ENCODE data around the gene STEAP4.
"Not testable (repeated sequence)": the region's sequence is repeated elsewhere in the genome, so short reads cannot be mapped to it uniquely, and the experiment has no call there.

Gene STEAP4

DNA sequence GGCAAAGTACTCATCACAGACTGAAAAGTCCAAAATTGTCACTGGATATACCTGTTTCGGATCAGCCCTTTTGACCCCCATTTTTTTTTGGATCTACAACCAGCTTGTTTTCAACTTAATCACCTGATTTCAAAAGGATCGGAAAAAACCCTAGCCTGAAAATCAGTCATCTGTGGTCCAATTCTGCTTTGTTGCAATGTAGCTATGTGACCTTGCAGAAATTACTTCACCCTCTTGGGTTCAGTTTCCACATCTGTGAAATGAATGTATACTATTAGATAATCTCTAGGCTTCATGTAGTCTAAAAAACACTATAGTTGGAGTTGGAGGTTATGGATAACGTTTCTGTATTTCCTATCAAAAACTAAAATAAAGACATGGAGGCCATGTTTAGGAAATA lies 37.1 kb downstream of the STEAP4 start:
- H3K4me3 ChIP-seq (ENCODE audit: control insufficient read depth, low read depth, low read length), result no peak overlapping the region
- TF ChIP-seq, protein P1, sequence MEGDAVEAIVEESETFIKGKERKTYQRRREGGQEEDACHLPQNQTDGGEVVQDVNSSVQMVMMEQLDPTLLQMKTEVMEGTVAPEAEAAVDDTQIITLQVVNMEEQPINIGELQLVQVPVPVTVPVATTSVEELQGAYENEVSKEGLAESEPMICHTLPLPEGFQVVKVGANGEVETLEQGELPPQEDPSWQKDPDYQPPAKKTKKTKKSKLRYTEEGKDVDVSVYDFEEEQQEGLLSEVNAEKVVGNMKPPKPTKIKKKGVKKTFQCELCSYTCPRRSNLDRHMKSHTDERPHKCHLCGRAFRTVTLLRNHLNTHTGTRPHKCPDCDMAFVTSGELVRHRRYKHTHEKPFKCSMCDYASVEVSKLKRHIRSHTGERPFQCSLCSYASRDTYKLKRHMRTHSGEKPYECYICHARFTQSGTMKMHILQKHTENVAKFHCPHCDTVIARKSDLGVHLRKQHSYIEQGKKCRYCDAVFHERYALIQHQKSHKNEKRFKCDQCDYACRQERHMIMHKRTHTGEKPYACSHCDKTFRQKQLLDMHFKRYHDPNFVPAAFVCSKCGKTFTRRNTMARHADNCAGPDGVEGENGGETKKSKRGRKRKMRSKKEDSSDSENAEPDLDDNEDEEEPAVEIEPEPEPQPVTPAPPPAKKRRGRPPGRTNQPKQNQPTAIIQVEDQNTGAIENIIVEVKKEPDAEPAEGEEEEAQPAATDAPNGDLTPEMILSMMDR (IDR thresholded peaks at IDR 0.05; ENCODE audit: control insufficient read depth, insufficient read depth, low read depth, low read length, missing control alignments), result no peak
- DNase-seq (ENCODE audit: low read depth), result no peak

GRCh38 chr7:88268858-88269257 lies 37.8 kb downstream of the STEAP4 start:
- TF ChIP-seq, protein P1 (IDR thresholded peaks at IDR 0.05; ENCODE audit: control insufficient read depth, insufficient read depth, low read depth, low read length, missing control alignments), result no peak
- DNase-seq (ENCODE audit: low read depth), result no peak
- H3K4me3 ChIP-seq (ENCODE audit: control insufficient read depth, low read depth, low read length), result no peak overlapping the region

DNA sequence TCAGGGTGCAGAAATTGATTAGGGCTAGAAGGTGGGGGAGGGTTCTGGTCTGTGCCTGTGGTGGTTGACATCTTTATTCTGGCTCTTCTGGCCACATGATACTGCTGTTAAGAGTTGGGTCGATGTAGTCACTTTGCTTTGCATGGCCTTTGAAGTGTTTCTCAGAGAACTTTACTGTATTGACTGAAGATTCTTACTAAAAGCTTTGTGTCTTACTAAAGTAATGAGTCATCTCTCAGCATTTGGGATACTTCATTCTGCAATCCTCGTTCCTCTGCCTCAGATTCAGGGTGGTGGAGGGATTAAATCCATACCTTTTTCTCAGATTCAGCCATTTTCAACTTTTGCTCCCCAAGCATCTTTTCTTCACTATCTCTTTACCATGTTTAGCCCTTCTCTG lies 38.6 kb downstream of the STEAP4 start:
- H3K4me3 ChIP-seq (ENCODE audit: control insufficient read depth, low read depth, low read length), result no peak overlapping the region
- DNase-seq (ENCODE audit: low read depth), result no peak
- TF ChIP-seq, protein P1 (IDR thresholded peaks at IDR 0.05; ENCODE audit: control insufficient read depth, insufficient read depth, low read depth, low read length, missing control alignments), result no peak

GRCh38 chr7:88267421-88267820 lies 39.3 kb downstream of the STEAP4 start:
- TF ChIP-seq, protein P1 (IDR thresholded peaks at IDR 0.05; ENCODE audit: control insufficient read depth, insufficient read depth, low read depth, low read length, missing control alignments), result no peak
- DNase-seq (ENCODE audit: low read depth), result no peak
- H3K4me3 ChIP-seq (ENCODE audit: control insufficient read depth, low read depth, low read length), result no peak overlapping the region

DNA sequence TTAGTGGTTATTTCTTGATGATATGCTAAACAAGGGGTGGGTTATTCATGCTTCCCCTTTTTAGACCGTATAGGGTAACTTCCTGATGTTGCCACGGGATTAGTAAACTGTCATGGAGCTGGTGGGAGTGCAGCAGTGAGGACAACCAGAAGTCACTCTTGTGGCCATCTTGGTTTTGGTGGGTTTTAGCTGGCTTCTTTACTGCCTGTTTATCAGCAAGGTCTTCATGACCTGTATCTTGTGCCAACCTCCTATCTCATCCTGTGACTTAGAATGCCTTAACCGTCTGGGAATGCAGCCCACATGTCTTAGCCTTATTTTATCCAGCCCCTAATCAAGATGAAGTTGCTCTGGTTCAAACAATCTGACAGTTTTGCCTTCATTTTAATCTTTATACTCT lies 41.7 kb downstream of the STEAP4 start:
- DNase-seq (ENCODE audit: low read depth); H3K4me3 ChIP-seq (ENCODE audit: control insufficient read depth, low read depth, low read length): not testable (repeated sequence)

- TF ChIP-seq, protein P1 (IDR thresholded peaks at IDR 0.05; ENCODE audit: control insufficient read depth, insufficient read depth, low read depth, low read length, missing control alignments), result no peak
- no peak for DNase-seq (ENCODE audit: low read depth)
- H3K4me3 ChIP-seq (ENCODE audit: control insufficient read depth, low read depth, low read length), result no peak overlapping the region
These were observed 44.1 kb downstream of the STEAP4 start for GRCh38 chr7:88262562-88262961.

GRCh38 chr7:88260719-88261118 lies 46.0 kb downstream of the STEAP4 start:
- TF ChIP-seq, protein P1 (IDR thresholded peaks at IDR 0.05; ENCODE audit: control insufficient read depth, insufficient read depth, low read depth, low read length, missing control alignments), result no peak
- DNase-seq (ENCODE audit: low read depth), result no peak
- no peak overlapping the region for H3K4me3 ChIP-seq (ENCODE audit: control insufficient read depth, low read depth, low read length)

All from AG09309 (cell line).